GM23338 (cell line): ENCODE results near the gene CYTIP. TPM values are rescaled to one million over a fixed set of nuclear protein-coding genes. Genes with fewer than 3 reads are reported as not detected.

Experiments
- ATAC-seq: fragments of 200-7000 bp; cut with Tn5 transposase; 3 replicates; pipeline ENCODE4 v1.9.1; 2020
- DNase-seq: peaks from one replicate; pipeline ENCODE4 v3.0.0-alpha.2; 2015; ENCODE audit warnings: low spot score
- H2AFZ ChIP-seq: fragments of 200-600 bp; sonication (generic); 2 replicates; pipeline ENCODE4 v1.8.0; 2016; ENCODE audit warnings: antibody characterized with exemption, mild to moderate bottlenecking, moderate library complexity
- H3F3A ChIP-seq: fragments of 200-600 bp; sonication (generic); replicated peaks from 2 replicates; pipeline ENCODE4 v1.8.0; 2017; ENCODE audit warnings: antibody characterized with exemption, mixed run types, low read depth
- H3K27ac ChIP-seq: fragments of 200-600 bp; sonication (generic); 2 replicates; pipeline ENCODE4 v1.6.1; 2016; ENCODE audit warnings: low read depth
- H3K27me3 ChIP-seq: fragments of 200-600 bp; sonication (generic); 2 replicates; pipeline ENCODE4 v1.8.0; 2016; ENCODE audit warnings: mild to moderate bottlenecking, mixed run types, moderate library complexity; ENCODE audit not compliant: insufficient read depth
- H3K36me3 ChIP-seq: fragments of 200-600 bp; sonication (generic); 2 replicates; pipeline ENCODE4 v1.8.0; 2016; ENCODE audit warnings: mild to moderate bottlenecking; ENCODE audit not compliant: insufficient read depth
- H3K4me1 ChIP-seq: fragments of 200-600 bp; sonication (generic); 2 replicates; pipeline ENCODE4 v1.8.0; 2016; ENCODE audit warnings: mild to moderate bottlenecking, moderate library complexity; ENCODE audit not compliant: insufficient read depth
- H3K4me2 ChIP-seq: fragments of 200-600 bp; sonication (generic); 2 replicates; pipeline ENCODE4 v1.7.1; 2017; ENCODE audit warnings: mixed run types
- H3K4me3 ChIP-seq: fragments of 200-600 bp; sonication (generic); 2 replicates; pipeline ENCODE4 v1.6.1; 2016; ENCODE audit warnings: mixed run types
- H3K79me2 ChIP-seq: fragments of 200-600 bp; sonication (generic); replicated peaks from 2 replicates; pipeline ENCODE4 v1.8.0; 2017; ENCODE audit warnings: mild to moderate bottlenecking; ENCODE audit not compliant: insufficient read depth
- H3K9me2 ChIP-seq: fragments of 200-600 bp; sonication (generic); 2 replicates; pipeline ENCODE4 v1.8.0; 2017; ENCODE audit not compliant: insufficient read depth
- H4K20me1 ChIP-seq: fragments of 200-600 bp; sonication (generic); replicated peaks from 2 replicates; pipeline ENCODE4 v1.8.0; 2017; ENCODE audit warnings: mild to moderate bottlenecking; ENCODE audit not compliant: insufficient read depth
- H3K27ac Mint-ChIP-seq: 2 replicates; pipeline ENCODE4 v1.8.0; 2020; ENCODE audit warnings: inconsistent platforms, mild to moderate bottlenecking, moderate library complexity, mixed read lengths
- H3K27me3 Mint-ChIP-seq: 3 replicates; pipeline ENCODE4 v1.8.0; 2022; ENCODE audit warnings: low read depth, mild to moderate bottlenecking, moderate library complexity, mixed read lengths, inconsistent platforms; ENCODE audit not compliant: insufficient read depth, poor library complexity
- H3K36me3 Mint-ChIP-seq: 3 replicates; pipeline ENCODE4 v1.8.0; 2021; ENCODE audit warnings: low read depth, mild to moderate bottlenecking, inconsistent platforms, moderate library complexity, mixed read lengths
- H3K4me1 Mint-ChIP-seq: 3 replicates; pipeline ENCODE4 v1.8.0; 2020; ENCODE audit warnings: mild to moderate bottlenecking, inconsistent platforms, mixed read lengths
- H3K4me3 Mint-ChIP-seq: 3 replicates; pipeline ENCODE4 v1.8.0; 2021; ENCODE audit warnings: moderate library complexity, mild to moderate bottlenecking, inconsistent platforms, mixed read lengths
- H3K9me3 Mint-ChIP-seq: 3 replicates; pipeline ENCODE4 v1.8.0; 2020; ENCODE audit warnings: moderate library complexity, mild to moderate bottlenecking, inconsistent platforms, mixed read lengths
- CREB1 ChIP-seq: fragments of 250-450 bp; sonication (Bioruptor Pico); IDR thresholded peaks from 2 replicates; pipeline ENCODE4 v1.5.0; 2020; ENCODE audit warnings: low read depth, mild to moderate bottlenecking, moderate library complexity
- EZH2 ChIP-seq: fragments of 200-600 bp; sonication (generic); IDR thresholded peaks from one replicate; pipeline ENCODE4 v1.8.0; 2017; ENCODE audit warnings: antibody characterized with exemption, mild to moderate bottlenecking, low read depth; ENCODE audit not compliant: unreplicated experiment
- JUNB ChIP-seq: IDR thresholded peaks from one replicate; pipeline ENCODE4 v1.6.1; 2016; ENCODE audit warnings: antibody characterized with exemption; ENCODE audit not compliant: unreplicated experiment
- POLR2AphosphoS5 ChIP-seq: IDR thresholded peaks from 2 replicates; pipeline ENCODE4 v1.6.1; 2016; ENCODE audit warnings: antibody characterized with exemption, low read depth
- REST ChIP-seq: IDR thresholded peaks from one replicate; pipeline ENCODE4 v1.6.1; 2018; ENCODE audit warnings: antibody characterized with exemption; ENCODE audit not compliant: unreplicated experiment
- STAT1 ChIP-seq: IDR thresholded peaks from one replicate; pipeline ENCODE4 v1.6.1; 2016; ENCODE audit warnings: antibody characterized with exemption; ENCODE audit not compliant: unreplicated experiment
- ZNF114 ChIP-seq: fragments of 250-450 bp; sonication (Bioruptor Pico); IDR thresholded peaks from 2 replicates; pipeline ENCODE4 v1.5.0; 2020; ENCODE audit warnings: mild to moderate bottlenecking, moderate library complexity
- ZNF331 ChIP-seq: fragments of 250-450 bp; sonication (Bioruptor Pico); IDR thresholded peaks from 2 replicates; pipeline ENCODE4 v1.5.0; 2020; ENCODE audit warnings: low read depth, mild to moderate bottlenecking, moderate library complexity
- polyA plus RNA-seq: library from polyadenylated mRNA; unstranded; fragments of >200 nt; fragmentation: Nextera tagmentation; extraction: Ambion mirVana; gene quantifications from 2 replicates; pipeline ENCODE4 v1.2.1, GENCODE V29; 2016
- total RNA-seq: library from RNA; depleted of rRNA; stranded (reverse); fragments of >200 nt; shearing (Covaris generic); gene quantifications from 2 replicates; pipeline ENCODE4 v1.2.3, GENCODE V29; 2014

CYTIP gene
- total and polyA plus RNA-seq, 2 experiments from 2014 or later = not detected

GRCh38 chr2:157477919-157478318, 34.0 kb upstream of the CYTIP start:
- Mint-ChIP-seq H3K4me3 (no peak overlapping the region), H3K27ac (no peak overlapping the region)

GRCh38 chr2:157476953-157477709, 33.2 kb upstream of the CYTIP start:
- no peaks in the 10 kb centered on the region for H3K36me3 ChIP-seq
- no peaks in the 10 kb centered on the region for H3K9me3 Mint-ChIP-seq
- no peak overlapping the region for H3K4me2 ChIP-seq
- no peaks in the 10 kb centered on the region for H3K36me3 Mint-ChIP-seq
- no peaks in the 10 kb centered on the region for H3K9me2 ChIP-seq
- H3K4me1 Mint-ChIP-seq = no peaks in the 10 kb centered on the region
- H3K4me3 ChIP-seq = no peak overlapping the region
- H3K27ac ChIP-seq = no peak overlapping the region
- DNase-seq = no peak
- H3K4me1 ChIP-seq = no peaks in the 10 kb centered on the region
- peaks cover 1% of the 10 kb centered on the region for H3K27me3 Mint-ChIP-seq
- H3K27me3 ChIP-seq = no peaks in the 10 kb centered on the region
- no peaks in the 10 kb centered on the region for H3F3A ChIP-seq
- no peaks in the 10 kb centered on the region for H4K20me1 ChIP-seq
- ATAC-seq = no peak
- no peak overlapping the region for H3K27ac Mint-ChIP-seq
- H3K79me2 ChIP-seq = no peaks in the 10 kb centered on the region
- H2AFZ ChIP-seq = no peak overlapping the region
- H3K4me3 Mint-ChIP-seq = no peak overlapping the region
- no peak for TF ChIP-seq STAT1
- no peak for TF ChIP-seq ZNF114 (CRISPR knock-in tag)
- no peak for TF ChIP-seq EZH2
- no peak for TF ChIP-seq POLR2AphosphoS5
- no peak for TF ChIP-seq JUNB
- TF ChIP-seq CREB1 (CRISPR knock-in tag) = no peak
- no peak for TF ChIP-seq ZNF331

More at GRCh38 chr2:157477919-157478318, 34.0 kb upstream of the CYTIP start:
- no peak overlapping the region for H3K27ac ChIP-seq
- no peaks in the 10 kb centered on the region for H3K9me3 Mint-ChIP-seq
- no peak overlapping the region for H3K4me2 ChIP-seq
- no peak for TF ChIP-seq EZH2
- no peak for TF ChIP-seq REST
- no peak for TF ChIP-seq STAT1
- no peak for TF ChIP-seq POLR2AphosphoS5
- H3K27me3 ChIP-seq = no peaks in the 10 kb centered on the region
- no peaks in the 10 kb centered on the region for H4K20me1 ChIP-seq
- no peaks in the 10 kb centered on the region for H3K36me3 Mint-ChIP-seq
- no peaks in the 10 kb centered on the region for H3K79me2 ChIP-seq
- H3K4me3 ChIP-seq = no peak overlapping the region
- H3K9me2 ChIP-seq = no peaks in the 10 kb centered on the region
- H3K27me3 Mint-ChIP-seq = peaks cover 4% of the 10 kb centered on the region
- no peaks in the 10 kb centered on the region for H3F3A ChIP-seq
- ATAC-seq = no peak
- H3K4me1 Mint-ChIP-seq = no peaks in the 10 kb centered on the region
- DNase-seq = no peak
- H2AFZ ChIP-seq = no peak overlapping the region
- no peaks in the 10 kb centered on the region for H3K36me3 ChIP-seq
- no peaks in the 10 kb centered on the region for H3K4me1 ChIP-seq
